GM19240 (cell line): ENCODE measurements around the gene CDCP2.
"Not testable (repeated sequence)": the region's sequence is repeated elsewhere in the genome, so short reads cannot be mapped to it uniquely, and the experiment has no call there.

ENCODE experiments used
- DNase-seq: peaks from one replicate; pipeline ENCODE4 v3.0.0; 2011; ENCODE audit warnings: low spot score; ENCODE audit not compliant: insufficient read length

Gene CDCP2

GRCh38 chr1:54094730-54095105, 58.1 kb downstream of the CDCP2 start:
- DNase-seq: not testable (repeated sequence)

- DNase-seq: no peak
These were observed 58.6 kb downstream of the CDCP2 start for GRCh38 chr1:54094001-54094729.

- DNase-seq: no peak
These were observed 61.1 kb downstream of the CDCP2 start for GRCh38 chr1:54091666-54092065.

- no peak for DNase-seq
These were observed 64.4 kb downstream of the CDCP2 start for GRCh38 chr1:54088385-54088784.

- DNase-seq: no peak
These were observed 66.0 kb downstream of the CDCP2 start for GRCh38 chr1:54086754-54087153.

GRCh38 chr1:54084794-54085193, 68.0 kb downstream of the CDCP2 start:
- no peak for DNase-seq
